Stimulated activated CD4-positive, alpha-beta T cell treated with anti-CD3 and anti-CD28 coated beads, Interleukin-12 subunit alpha, Interleukin-12 subunit beta, amount 100 ng/mL, for 24 hours (primary cell): ENCODE results near the gene THADA.

Source experiments
- DNase-seq, 2 experiments: peaks; one replicate each; pipeline ENCODE4 v3.0.0-alpha.2; 2020; ENCODE audit warnings: low read depth in 2 of 2

Gene THADA

DNA sequence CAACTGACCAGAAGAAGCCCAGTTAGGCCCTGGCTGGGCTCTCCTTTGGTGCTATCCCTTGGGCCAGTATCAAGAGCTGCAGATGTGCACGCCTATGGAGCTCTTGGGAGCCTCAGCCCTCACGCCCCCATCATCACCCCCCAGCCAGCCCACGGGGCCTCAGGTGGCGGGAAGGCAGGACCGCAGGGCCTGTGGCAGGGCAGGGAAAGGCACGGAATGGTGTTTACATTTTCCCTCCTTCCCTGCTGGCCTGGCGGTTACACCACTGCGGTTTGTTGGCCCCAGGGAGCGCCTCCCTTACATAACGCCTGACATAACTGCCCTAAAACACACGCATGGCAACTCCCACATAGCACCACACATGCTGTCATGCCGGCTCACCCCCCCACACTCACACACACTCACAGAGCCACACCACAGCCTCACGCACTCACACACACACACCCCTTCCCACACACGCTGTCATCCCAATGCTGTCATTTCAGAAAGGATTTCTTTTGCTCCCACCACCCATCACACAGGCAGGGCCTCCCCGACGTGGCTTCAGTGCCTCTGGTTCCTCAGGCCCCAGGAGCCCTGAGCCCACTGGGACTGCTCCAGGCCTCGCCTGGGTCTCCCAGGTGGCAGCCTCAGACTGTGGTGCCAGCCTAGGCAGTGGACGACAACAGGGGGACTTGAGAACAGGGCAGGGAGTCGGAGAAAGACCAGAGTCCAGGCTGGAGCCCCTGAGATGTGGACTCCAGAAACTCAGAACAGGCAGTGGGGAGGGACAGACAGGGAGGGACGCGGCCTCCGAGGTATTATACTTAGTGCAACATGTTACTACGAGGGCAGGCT is 385.2 kb downstream of the THADA start:
- peak in 1 of 2 experiments; percentile 28 for DNase-seq

DNA sequence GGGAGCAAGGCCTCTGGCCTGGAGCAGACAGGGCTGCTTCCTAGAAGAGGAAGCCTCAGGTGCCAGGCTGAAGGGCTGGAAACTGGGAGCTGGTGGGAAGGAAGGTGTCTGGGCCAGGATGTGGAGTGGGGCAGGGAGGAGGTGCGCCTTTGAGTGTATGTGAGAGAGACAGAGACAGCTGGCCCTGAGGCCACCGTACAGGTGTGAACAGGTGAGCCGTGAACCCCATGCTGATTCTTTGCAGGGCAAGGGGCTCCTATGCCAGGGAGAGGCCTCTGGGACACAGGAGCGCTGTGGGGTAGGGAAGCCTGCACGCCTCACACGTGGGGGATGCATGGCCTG is 385.7 kb downstream of the THADA start:
- DNase-seq = no peak

DNA sequence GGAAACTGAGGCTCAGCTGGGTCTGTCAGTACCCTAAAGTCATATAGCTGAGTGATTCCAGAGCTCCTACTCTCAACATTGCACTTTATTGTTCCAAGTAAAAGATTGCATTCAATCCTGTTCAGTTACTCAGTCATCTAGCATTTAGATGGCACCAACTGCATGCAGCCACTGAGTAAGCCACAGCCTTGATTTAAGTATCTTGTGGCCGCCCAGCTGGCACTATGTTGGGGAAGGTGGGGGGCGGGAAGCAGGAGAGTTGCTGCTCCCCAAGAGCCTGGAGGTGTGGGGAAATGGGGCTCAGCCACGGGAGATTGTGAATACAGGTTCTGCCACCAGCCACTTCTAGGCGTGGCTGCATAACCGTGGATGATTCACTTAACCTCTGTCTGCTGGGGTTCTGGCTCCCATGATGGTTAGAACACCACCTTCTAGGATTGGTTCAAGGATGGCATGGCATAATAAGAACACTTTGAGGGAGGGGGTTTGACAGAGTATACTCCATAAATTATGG is 386.6 kb downstream of the THADA start:
- DNase-seq = no peak

DNA sequence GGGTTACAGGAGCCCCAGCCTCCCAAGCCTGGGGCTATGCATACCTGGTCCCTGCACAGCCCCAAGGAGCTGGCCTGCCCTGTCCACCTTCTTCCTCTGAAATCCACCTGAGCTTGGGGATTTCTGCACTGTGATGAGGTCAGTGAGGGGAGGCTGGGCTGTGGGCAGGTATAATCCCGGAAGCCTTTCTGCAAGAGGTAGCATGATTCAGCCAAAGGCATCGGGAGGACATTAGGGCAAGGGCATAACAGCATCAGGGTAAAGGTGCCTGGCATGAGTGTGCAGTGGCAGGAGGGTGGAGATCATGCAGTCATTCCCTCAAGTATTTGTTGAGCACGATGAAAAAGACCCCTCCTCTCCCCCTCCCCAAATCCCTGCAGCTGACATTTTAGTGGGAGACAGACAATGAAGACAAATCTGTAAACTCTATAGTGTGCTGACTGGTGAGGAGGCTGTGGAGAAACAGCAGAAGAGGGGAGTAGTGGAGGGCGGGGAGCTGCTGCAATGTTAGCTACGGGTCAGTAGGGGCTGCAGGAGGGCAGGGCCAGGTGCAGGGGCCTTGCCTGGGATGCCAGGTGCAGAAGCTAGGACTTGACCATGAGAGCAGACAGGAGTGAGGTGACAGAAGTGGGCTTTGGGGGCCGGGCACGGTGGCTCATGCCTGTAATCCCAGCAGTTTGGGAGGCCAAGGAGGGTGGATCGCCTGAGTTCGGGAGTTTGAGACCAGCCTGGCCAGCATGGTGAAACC is 388.1 kb downstream of the THADA start:
- DNase-seq = no peak

DNA sequence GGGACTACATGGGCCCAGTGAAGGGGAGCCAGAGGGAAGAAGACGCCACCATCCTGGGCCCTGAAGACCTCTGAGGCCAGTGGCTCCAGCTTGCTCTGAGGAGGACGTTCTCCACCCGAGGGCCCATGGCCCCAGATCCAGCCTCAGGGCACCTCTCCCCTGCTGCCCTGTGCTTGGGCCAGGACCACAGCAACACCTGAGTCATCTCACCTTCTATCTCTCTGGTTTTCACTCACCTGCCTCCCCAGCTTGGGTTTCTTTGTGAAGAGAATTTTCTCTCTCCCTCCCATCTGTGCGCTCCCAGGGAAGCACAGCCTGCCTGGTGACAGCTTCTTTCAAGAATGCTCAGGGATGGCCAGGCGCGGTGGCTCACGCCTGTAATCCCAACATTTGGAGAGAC is 389.2 kb downstream of the THADA start:
- DNase-seq = no peak

DNA sequence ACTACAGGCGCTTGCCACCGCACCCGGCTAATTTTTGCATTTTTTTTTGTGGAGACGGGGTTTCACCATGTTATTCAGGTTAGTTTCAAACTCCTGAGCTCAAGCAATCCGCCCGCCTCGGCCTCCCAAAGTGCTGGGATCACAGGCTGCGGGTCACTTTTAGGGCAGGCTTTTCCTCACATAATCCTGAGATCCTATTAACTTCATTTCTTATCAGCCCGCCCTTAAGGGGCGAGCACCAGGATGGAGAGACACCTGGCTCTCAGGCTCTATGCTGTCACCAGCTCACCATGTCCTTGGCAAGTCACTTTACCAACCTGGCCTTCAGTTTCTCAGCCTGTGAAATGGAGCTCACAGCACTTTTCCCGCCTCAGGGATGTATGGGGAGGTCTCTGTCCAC is 392.5 kb downstream of the THADA start:
- no peak for DNase-seq

DNA sequence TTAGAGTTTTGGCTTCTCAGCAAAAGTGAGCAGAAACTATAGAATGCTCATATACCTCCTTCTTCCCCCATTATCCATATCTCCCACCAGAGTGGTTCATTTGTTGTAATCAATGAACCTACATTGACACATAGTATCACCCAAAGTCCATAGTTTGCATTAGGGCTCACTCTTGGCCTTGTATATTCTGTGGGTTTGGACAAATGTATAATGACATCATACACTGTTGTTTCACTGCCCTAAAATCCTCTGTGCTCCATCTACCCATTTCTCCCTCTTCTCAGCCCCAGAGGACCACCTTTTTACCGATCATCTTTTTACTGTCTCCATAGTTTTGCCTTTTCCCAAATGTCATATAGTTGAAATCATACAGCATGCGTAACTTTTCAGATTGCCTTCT is 393.5 kb downstream of the THADA start:
- DNase-seq = no peak

DNA sequence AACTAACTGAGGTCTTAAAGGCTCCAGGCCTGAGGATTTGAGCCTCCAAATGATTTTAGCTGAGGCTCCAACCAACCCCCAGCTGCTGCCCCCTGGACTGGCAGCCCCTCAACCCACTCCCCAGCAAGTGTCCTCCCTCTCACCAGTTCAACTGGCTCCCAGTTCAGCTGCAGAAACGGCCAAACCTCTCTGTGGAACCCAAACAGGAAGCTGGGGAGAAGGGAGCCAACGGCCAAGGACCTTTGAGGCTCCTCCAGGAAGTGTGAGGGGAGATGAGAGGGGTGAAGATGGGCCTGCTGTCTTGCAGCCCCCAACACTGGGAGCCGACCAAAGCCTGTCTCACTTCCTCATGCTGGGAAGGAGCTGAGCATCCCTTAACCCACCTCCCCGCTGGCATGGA is 394.3 kb downstream of the THADA start:
- no peak for DNase-seq

DNA sequence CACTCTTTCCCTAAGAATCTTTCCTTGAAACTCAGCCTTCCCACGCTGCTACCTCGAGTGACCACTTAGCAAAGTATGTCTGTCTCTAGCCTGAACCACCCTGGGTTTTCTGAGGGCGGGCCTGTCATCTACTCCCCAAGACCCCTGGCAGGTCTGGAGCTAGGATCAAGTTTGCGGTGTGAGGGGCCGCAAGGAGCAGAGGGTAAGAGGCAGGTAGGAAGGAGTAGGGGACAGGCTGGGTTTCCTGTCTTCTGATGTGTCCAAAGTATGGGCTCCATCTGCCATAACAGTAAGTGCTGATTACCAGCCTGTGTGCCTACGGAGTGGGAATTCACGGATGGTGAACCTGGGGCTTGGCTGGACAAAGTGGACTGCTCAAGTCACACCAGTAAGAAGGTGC is 394.8 kb downstream of the THADA start:
- no peak for DNase-seq

DNA sequence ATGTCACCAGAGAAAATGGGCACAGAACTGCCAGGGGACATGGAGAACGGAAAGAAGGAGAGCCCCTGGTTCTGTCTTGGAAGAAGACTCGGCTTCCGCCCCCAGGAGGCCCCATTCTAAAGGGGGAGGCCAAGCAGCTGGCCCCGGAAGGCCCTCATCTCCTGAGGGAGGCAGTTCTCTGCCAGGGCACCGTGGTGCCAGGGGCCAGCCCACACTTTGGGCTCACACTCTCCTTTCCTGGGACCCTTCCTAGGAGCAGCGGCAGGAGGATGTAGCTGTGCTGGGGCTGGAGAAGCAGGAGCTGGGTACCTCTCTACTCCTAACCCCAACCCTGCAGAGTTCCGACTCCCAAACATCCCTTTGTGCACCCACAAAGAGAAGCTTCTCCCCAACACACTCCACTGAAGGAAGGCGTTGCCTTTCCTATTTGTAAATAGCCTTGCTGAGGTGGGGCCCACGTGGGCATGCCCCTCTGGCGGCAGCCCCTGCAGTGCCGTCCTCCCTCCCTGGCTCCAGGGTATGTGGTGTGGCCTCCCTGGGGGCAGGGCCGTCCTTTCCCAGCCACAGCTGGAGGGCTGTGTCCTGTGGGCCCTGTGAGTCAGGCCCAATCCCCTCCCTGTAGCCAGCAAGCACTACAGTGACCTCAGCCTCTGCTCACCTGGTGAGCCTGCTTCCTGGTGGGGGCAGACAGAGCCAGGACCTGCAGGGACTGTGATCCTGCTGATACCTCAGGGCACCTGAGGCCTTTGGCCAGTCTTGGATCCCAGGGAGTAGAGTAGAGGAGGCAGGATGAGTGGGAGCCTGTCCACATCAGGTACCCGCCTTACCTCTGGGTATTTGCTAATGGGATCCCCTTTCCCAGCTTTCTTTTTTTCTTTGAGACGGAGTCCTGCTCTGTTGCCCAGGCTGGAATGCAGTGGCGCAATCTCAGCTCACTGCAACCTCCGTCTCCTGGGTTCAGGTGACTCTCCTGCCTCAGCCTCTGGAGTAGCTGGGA is 396.0 kb downstream of the THADA start:
- no peak for DNase-seq

DNA sequence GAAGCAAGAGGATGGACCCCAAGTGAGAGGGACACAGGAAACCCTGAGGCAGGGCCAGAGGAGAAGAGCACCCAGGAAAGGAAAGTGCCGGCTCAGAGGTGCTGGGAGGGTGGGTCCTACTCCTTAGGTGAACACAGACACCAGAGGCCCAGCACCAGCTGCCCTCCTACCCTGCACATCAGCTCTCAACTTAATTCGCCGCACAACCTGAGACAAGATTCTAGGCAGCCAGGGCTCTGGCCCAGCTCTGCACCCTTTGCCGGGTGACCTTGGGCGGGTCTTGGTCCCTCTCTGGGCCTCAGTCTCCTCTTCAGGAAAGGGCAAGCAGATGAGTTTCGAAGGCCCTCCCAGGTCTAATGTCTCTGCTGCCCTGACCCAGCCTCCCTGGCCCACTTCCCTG is 397.6 kb downstream of the THADA start:
- no peak for DNase-seq

DNA sequence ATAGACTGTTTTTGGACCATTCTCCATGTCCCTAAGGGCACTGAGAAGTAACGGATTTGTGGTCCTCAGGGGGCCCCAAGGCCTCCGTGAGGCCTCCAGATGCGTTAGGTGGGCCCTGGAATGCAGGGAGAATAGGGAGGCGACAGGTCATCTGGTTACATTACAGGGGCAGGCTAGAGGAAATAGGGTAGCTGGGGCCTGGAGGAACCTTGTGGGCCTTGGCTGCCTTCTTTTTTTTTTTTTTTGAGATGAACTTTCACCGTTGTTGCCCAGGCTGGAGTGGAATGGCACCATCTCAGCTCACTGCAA is 398.3 kb downstream of the THADA start:
- DNase-seq = no peak

DNA sequence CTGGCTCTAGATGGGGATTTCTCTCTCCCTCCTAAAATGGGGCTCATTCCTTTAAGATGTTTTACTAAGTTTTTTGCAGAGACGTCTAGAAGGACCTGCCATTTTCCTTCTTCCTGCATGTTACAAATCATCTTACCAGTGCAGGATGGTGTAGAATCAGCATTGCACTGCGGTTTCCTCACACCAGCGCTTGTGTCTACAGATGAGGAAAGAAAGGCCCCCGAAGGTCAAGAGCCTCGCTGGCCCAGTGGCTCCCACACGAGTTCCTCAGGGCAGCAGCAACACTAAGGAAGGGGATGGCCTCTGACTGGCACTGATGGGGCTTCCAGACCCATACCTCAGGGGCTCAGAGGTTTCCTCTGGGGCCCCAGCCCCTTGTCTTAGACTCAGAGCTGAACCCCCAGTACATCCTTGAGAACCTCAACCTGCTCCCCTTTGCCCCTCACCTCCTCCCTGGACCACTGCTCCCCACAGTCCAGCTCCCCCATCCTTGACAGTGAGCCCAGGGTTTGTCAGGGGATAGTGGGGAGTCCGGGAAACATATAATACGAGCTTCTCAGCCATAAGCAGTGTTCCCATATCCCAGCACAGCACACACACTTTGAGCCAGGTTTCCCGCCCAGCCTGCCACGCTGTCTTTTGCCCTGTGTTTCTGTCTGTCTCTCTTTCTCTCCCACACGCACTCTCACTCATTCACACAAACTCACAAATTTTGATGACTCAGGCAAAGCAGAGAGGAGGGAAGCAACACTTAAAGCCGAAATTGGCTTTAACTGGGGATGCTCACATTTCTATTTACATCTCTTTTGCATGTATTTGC is 398.9 kb downstream of the THADA start:
- no peak for DNase-seq

DNA sequence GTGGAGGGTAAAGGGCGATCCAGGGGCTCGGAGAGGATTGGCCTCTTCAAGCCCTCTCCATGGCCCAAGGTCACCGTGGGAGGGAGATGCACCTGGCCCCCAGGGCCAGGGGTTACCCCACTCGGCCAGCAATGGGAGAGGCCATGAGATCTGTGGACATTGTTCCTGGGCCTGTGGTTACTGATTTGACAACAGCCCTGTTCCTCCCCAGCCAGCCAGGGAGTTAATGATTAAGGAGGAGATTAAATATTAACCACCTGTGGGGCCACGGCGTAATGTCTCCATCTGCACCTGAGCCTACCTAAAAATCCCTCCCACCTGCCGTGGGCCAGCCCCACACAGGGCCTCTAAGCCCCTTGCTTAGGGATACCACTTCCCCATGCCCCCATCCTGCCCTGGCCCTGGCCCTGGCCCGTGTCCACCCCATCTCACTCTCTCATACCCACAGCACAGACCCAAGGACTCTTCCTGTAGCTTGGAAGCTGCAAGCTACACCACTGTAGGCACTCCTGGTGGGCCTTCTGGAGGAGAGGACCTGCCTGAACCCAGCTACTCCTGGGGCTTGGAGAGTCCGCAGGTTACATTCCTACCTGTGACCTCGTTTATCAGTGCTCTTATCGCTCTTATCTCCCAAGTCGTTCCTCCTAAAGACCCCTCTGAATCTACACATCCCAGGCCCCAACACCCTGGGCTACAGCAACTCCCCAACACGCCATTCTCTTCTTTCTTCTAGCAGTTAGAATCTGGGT is 401.5 kb downstream of the THADA start:
- DNase-seq = no peak

DNA sequence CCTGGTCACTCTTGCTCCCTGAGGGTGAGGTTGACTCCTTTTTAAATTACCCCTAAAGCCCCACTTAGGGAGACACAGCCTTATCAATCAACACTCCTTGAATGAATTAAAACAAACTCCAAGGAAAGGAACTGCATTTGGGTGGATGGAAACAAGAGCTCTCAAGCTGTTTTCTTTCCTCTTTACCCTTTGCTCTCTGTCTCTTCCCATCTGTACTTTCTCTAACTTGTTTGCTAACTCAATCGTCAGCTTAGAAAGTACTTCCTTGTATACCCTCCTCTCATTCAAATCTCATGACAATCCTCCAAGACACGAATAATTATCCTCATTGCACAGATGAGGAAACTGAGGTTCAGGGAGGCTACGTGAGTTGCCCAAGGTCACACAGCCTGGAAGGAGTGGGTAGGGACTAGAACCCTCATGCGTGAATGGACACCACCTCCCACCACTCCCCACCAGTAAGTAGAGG is 402.2 kb downstream of the THADA start:
- DNase-seq = no peak

DNA sequence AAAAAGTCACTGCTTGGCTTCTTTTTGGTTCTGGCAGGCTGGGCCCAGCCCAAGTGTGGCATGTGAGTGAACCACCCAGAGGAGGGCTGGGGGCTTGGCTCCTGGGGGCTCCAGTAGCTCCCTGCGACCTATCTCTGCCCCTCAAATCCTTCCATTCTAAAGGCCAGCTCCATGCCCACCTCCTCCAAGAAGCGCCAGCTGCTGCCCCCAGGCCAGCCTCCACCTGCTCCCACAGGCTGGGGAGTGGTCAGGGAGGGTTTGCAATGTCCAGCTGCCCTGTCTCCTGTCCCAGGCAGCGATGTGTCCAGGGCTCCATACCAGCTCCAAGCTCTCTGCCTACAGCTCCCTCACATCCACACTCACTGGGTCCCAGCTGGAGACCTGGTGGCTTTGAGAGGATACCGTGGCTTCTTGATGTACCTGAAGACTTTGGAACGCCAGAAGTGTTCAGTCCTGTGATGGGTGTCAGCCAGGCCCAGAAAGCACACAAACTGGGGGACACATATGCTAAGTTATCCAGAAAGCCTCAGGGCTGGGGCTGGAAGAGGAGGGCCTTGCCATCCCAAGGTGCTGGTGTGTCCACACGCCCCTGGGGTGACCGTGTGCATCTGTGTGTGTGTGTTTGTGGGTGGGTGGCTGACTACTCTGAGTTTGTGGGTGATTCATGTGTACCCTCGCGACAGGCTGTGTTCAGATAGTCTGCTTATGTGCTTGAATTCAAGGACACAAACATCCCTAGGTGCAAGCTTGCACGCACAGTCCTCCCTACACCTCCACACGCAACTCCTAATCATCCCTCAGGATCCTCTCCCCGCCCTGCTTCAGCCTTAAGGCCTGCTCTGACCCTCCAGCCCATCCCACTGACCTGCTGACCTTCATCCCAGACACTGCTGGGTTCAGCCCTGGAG is 402.8 kb downstream of the THADA start:
- DNase-seq = no peak

DNA sequence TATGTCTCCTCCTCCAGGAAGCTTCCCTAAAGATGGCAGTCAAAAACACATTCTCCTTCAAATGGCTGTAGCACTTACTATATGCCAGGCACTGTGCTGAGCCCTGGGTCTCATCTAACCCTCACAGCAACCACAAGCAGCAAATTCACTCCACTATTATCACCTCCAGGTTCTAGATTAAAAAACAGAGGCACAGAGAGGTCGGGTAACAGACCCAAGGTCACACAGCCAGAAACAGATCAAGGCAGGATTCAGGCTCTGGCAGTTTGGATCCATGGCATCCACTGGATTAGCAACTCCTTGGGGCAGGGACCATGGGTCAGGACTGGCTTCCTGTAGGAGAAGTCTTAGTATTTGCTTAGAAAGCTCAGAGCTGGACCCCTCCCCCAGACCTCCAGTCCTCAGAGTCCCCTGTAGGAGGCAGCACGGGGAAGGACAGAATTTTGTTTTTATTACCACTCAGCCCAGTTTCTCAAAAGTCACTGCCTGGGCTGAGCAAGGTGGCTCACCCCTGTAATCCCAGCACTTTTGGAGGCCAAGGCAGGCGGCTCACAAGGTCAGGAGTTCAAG is 403.8 kb downstream of the THADA start:
- DNase-seq = no peak

DNA sequence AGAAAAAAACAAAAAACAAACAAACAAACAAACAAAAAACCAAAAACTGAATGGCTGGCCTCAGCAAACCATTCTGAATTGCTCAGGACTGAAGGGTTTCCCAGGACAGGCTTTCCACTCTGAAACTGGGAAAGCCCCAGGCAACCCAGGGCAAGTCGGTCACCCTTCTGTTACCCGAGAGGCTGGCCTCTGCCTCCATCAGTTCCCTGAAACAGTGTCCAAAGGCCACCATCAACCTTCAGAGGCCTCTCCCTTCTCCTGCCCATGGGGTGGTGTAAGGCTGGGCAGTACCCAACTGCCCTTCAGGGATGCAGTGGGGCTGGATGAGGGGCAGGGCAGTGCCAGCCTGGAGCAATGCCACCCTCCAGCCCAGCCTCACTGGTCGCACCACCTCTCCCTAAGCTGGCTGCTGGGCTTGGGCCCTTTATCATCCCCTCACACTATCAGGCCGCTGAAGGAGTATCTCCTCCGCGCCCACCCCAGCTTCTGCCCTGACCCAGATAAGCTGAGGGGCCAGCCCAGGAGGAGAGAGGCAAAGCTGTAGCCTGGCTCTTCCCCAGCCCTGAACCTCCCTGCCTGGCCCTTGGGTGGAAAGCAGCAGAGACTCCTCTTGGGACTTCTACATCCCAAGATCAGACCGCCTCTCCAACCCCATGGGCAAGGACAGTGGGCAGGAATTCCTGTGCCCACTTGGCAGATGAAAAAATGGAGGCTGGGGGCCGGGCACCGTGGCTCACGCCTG is 405.4 kb downstream of the THADA start:
- DNase-seq = no peak
